ENCODE data around the gene PSMB8. TPM values are rescaled to one million over a fixed set of nuclear protein-coding genes. Genes with fewer than 3 reads are reported as not detected.

Gene PSMB8
- total RNA-seq, 1 experiment from 2014 or later = 0.96 TPM

GRCh38 chr6:32799168-32799567, 44.7 kb downstream of the PSMB8 start:
- ATAC-seq = no peak
- intact Hi-C loops (cut with micrococcal nuclease) = loop anchor here (5.0 kb wide), 1 partner anchor 1027 kb away; no protein-coding TSS in a partner anchor
- Histone ChIP-seq H3K9ac (ENCODE audit: low read length) (no peak overlapping the region), H4K20me1 (ENCODE audit: insufficient read depth) (no peaks in the 10 kb centered on the region), H2AFZ (ENCODE audit: low read depth, low read length, poor library complexity, severe bottlenecking) (no peak overlapping the region), H3K4me3 (replicated peaks in 1 of 2; ENCODE audit: low read depth in 1 of 2, low read length in 2 of 2) (no peak overlapping the region), H3K4me2 (ENCODE audit: low read length) (no peak overlapping the region), H3K79me2 (ENCODE audit: insufficient read depth, low read length) (no peaks in the 10 kb centered on the region), H3K9me2 (ENCODE audit: insufficient read depth) (no peaks in the 10 kb centered on the region), H3K9me3 (ENCODE audit: control insufficient read depth in 1 of 2, insufficient read depth in 1 of 2, low read depth in 1 of 2, low read length in 2 of 2) (no peaks in the 10 kb centered on the region), H3K36me3 (ENCODE audit: control insufficient read depth in 1 of 2, insufficient read depth in 2 of 2, low read length in 2 of 2) (no peaks in the 10 kb centered on the region), H3K27me3 (ENCODE audit: insufficient read depth, low read length) (peaks cover 54% of the 10 kb centered on the region), H3K4me1 (ENCODE audit: control insufficient read depth in 1 of 2, insufficient read depth in 2 of 2, low read length in 2 of 2) (peaks cover 0 to 5% of the 10 kb centered on the region in 2 experiments; a peak in 1 of 4 replicates), H3K27ac (ENCODE audit: low read depth, low read length) (no peak overlapping the region)
- ChIA-PET RAD21 (ENCODE audit: low non-redundant PET in 1 of 2, low total read pairs in 2 of 2, uncharacterized antibody in 2 of 2, unreplicated experiment in 2 of 2) (interaction anchor here in 1 of 2 experiments (1.1 kb wide), 1 partner anchor 69 kb away, joined by 3 read pairs; no protein-coding TSS in a partner anchor), CTCF (interaction anchor here (0.9 to 2.0 kb wide), 3 partner anchors 17 to 107 kb away, joined by 3 to 9 read pairs (median 3); no protein-coding TSS in a partner anchor), POLR2A (interaction anchor here (0.8 kb wide), 1 partner anchor 544 kb away, joined by 3 read pairs; no protein-coding TSS in a partner anchor)
- no TSS peak for BruUV-seq (replicated peaks)
- TF ChIP-seq CBX3 (IDR thresholded peaks at IDR 0.05; ENCODE audit: low read depth) (no peak), RAD21 (IDR thresholded peaks at IDR 0.05; ENCODE audit: low read depth) (no peak), SP1 (IDR thresholded peaks at IDR 0.05; ENCODE audit: low read depth) (no peak), POLR2A (IDR thresholded peaks at IDR 0.05; ENCODE audit: borderline replicate concordance, extremely low read depth, insufficient read depth, insufficient read length) (no peak), CTCF (IDR thresholded peaks at IDR 0.05 in 2 of 3, conservative IDR thresholded peaks at IDR 0.05 in 1 of 3; ENCODE audit: borderline replicate concordance in 1 of 3, insufficient read depth in 1 of 3, low read depth in 2 of 3, low read length in 2 of 3) (no peak), YY1 (IDR thresholded peaks at IDR 0.05; ENCODE audit: extremely low read depth, insufficient replicate concordance, low read depth, low read length) (no peak), JUND (IDR thresholded peaks at IDR 0.05) (no peak)
- DNase-seq (ENCODE audit: low read depth, low spot score) = no peak

All from HCT116 (cell line).